SK-N-SH treated with all-trans-retinoic acid at 6 μM for 48 hours (cell line): ENCODE data around the gene VAT1L.
"Not testable (repeated sequence)": the region's sequence is repeated elsewhere in the genome, so short reads cannot be mapped to it uniquely, and the experiment has no call there.

ENCODE experiments used
- ATAC-seq: fragments of 200-7000 bp; cut with Tn5 transposase; 3 replicates; pipeline ENCODE4 v1.9.1; 2020; ENCODE audit warnings: mild to moderate bottlenecking, moderate library complexity
- ARNTL ChIP-seq: fragments of 450-650 bp; formaldehyde crosslinking; IDR thresholded peaks from 2 replicates; pipeline ENCODE4 v1.5.0; 2020; ENCODE audit warnings: low read depth, mild to moderate bottlenecking, moderate library complexity, borderline replicate concordance
- CREB5 ChIP-seq: fragments of 250-450 bp; sonication (Bioruptor Pico); IDR thresholded peaks from 2 replicates; pipeline ENCODE4 v1.5.1; 2020; ENCODE audit warnings: low read depth, mild to moderate bottlenecking, moderate library complexity
- CSDC2 ChIP-seq: fragments of 250-450 bp; sonication (Bioruptor Pico); IDR thresholded peaks from 2 replicates; pipeline ENCODE4 v1.5.0; 2020; ENCODE audit warnings: mild to moderate bottlenecking, moderate library complexity
- CSRNP3 ChIP-seq: fragments of 250-450 bp; sonication (Bioruptor Pico); IDR thresholded peaks from 2 replicates; pipeline ENCODE4 v1.5.1; 2021; ENCODE audit warnings: mild to moderate bottlenecking, moderate library complexity
- GLIS3 ChIP-seq: fragments of 250-450 bp; sonication (Bioruptor Pico); IDR thresholded peaks from 2 replicates; pipeline ENCODE4 v1.5.0; 2020; ENCODE audit warnings: mild to moderate bottlenecking, moderate library complexity
- ISL1 ChIP-seq: fragments of 250-450 bp; sonication (Bioruptor Pico); IDR thresholded peaks from 2 replicates; pipeline ENCODE4 v2.1.2; 2022; ENCODE audit warnings: mild to moderate bottlenecking, moderate library complexity
- OSR1 ChIP-seq: fragments of 250-450 bp; sonication (Bioruptor Pico); IDR thresholded peaks from 2 replicates; pipeline ENCODE4 v1.8.0; 2022; ENCODE audit warnings: moderate library complexity, mild to moderate bottlenecking, inconsistent platforms
- PATZ1 ChIP-seq: fragments of 250-450 bp; sonication (Bioruptor Pico); IDR thresholded peaks from 2 replicates; pipeline ENCODE4 v1.8.0; 2020; ENCODE audit warnings: mild to moderate bottlenecking, moderate library complexity, borderline replicate concordance
- POU6F1 ChIP-seq: fragments of 250-450 bp; sonication (Bioruptor Pico); IDR thresholded peaks from 2 replicates; pipeline ENCODE4 v1.8.0; 2021; ENCODE audit warnings: low read depth, mild to moderate bottlenecking, moderate library complexity, borderline replicate concordance
- PPARA ChIP-seq: fragments of 250-450 bp; sonication (Bioruptor Pico); IDR thresholded peaks from 2 replicates; pipeline ENCODE4 v1.5.0; 2020; ENCODE audit warnings: mild to moderate bottlenecking, borderline replicate concordance
- RARB ChIP-seq: fragments of 250-450 bp; sonication (Bioruptor Pico); IDR thresholded peaks from 2 replicates; pipeline ENCODE4 v1.8.0; 2021; ENCODE audit warnings: mild to moderate bottlenecking, moderate library complexity
- SNAI2 ChIP-seq: fragments of 250-450 bp; sonication (Bioruptor Pico); IDR thresholded peaks from 2 replicates; pipeline ENCODE4 v1.5.0; 2020; ENCODE audit warnings: mild to moderate bottlenecking, moderate library complexity
- TOX ChIP-seq: fragments of 250-450 bp; sonication (Bioruptor Pico); IDR thresholded peaks from 2 replicates; pipeline ENCODE4 v1.8.0; 2021; ENCODE audit warnings: mild to moderate bottlenecking, moderate library complexity, borderline replicate concordance
- TSHZ2 ChIP-seq: fragments of 250-450 bp; sonication (Bioruptor Pico); IDR thresholded peaks from 2 replicates; pipeline ENCODE4 v1.5.0; 2020; ENCODE audit warnings: mild to moderate bottlenecking, moderate library complexity
- ZC3H10 ChIP-seq: fragments of 250-450 bp; sonication (Bioruptor Pico); IDR thresholded peaks from 2 replicates; pipeline ENCODE4 v1.5.1; 2021; ENCODE audit warnings: mild to moderate bottlenecking, moderate library complexity
- ZFP30 ChIP-seq: fragments of 450-650 bp; formaldehyde crosslinking; IDR thresholded peaks from 2 replicates; pipeline ENCODE4 v1.5.0; 2022; ENCODE audit warnings: mild to moderate bottlenecking, moderate library complexity
- ZNF565 ChIP-seq: fragments of 450-650 bp; formaldehyde crosslinking; conservative IDR thresholded peaks from 2 replicates; pipeline ENCODE4 v1.5.0; 2020; ENCODE audit warnings: low read depth, mild to moderate bottlenecking, moderate library complexity
- ZNF70 ChIP-seq: fragments of 450-650 bp; formaldehyde crosslinking; IDR thresholded peaks from 2 replicates; pipeline ENCODE4 v1.5.0; 2020; ENCODE audit warnings: mild to moderate bottlenecking, moderate library complexity
- ZNF8 ChIP-seq: fragments of 450-650 bp; formaldehyde crosslinking; IDR thresholded peaks from 2 replicates; pipeline ENCODE4 v1.5.0; 2020; ENCODE audit warnings: mild to moderate bottlenecking, moderate library complexity

VAT1L gene

GRCh38 chr16:77946823-77947222 lies 158.5 kb downstream of the VAT1L start (continued):
- TF ChIP-seq PATZ1 (no peak), TOX (CRISPR knock-in tag) (no peak), GLIS3 (CRISPR knock-in tag) (no peak), OSR1 (CRISPR knock-in tag) (no peak), ARNTL (CRISPR knock-in tag) (no peak), ZFP30 (CRISPR knock-in tag) (no peak), ZNF70 (CRISPR knock-in tag) (no peak)

GRCh38 chr16:77947590-77947989 lies 159.2 kb downstream of the VAT1L start:
- ATAC-seq, result not testable (repeated sequence)

GRCh38 chr16:77948835-77949234 lies 160.5 kb downstream of the VAT1L start:
- no peak for ATAC-seq
- TF ChIP-seq TSHZ2 (CRISPR knock-in tag) (no peak), CSDC2 (CRISPR knock-in tag) (no peak), ZNF565 (no peak), ZFP30 (CRISPR knock-in tag) (no peak), RARB (no peak), PATZ1 (no peak), TOX (CRISPR knock-in tag) (no peak), CREB5 (CRISPR knock-in tag) (no peak), POU6F1 (CRISPR knock-in tag) (no peak), ZNF8 (CRISPR knock-in tag) (no peak), GLIS3 (CRISPR knock-in tag) (no peak)
- TF ChIP-seq, all 23 proteins: peak for 0

- no peak for ATAC-seq
- no peak for TF ChIP-seq ISL1 (CRISPR knock-in tag)
- TF ChIP-seq ARNTL (CRISPR knock-in tag), result no peak
- TF ChIP-seq SNAI2 (CRISPR knock-in tag), result no peak
- TF ChIP-seq PPARA (CRISPR knock-in tag), result no peak
- TF ChIP-seq ZC3H10, result no peak
- no peak for TF ChIP-seq ZNF565
- no peak for TF ChIP-seq ZFP30 (CRISPR knock-in tag)
- no peak for TF ChIP-seq CSRNP3 (CRISPR knock-in tag)
- TF ChIP-seq OSR1 (CRISPR knock-in tag), result no peak
- TF ChIP-seq PATZ1, result no peak
Measured at GRCh38 chr16:77949445-77949844, 161.1 kb downstream of the VAT1L start.
